Lung microvascular endothelial cell (primary cell): ENCODE measurements around the gene TGFB1I1. TPM values are rescaled to one million over a fixed set of nuclear protein-coding genes. Genes with fewer than 3 reads are reported as not detected.
"Not testable (repeated sequence)": the region's sequence is repeated elsewhere in the genome, so short reads cannot be mapped to it uniquely, and the experiment has no call there.

Source experiments
- DNase-seq, 2 donors: peaks; one replicate each; pipeline versions ENCODE4 v3.0.0 to v3.0.0-alpha.2; 2010; ENCODE audit warnings: low read depth in 2 of 2
- total RNA-seq: library from RNA; depleted of rRNA; stranded (reverse); fragments of >200 nt; gene quantifications from 2 replicates; pipeline ENCODE4 v1.2.1, GENCODE V29; 2014

The TGFB1I1 gene
- 27.9 and 29.4 TPM in 2 replicates for total RNA-seq

GRCh38 chr16:31471875-31472708 is at the start of gene TGFB1I1:
Gene TGFB1I1, plus strand, starts transcription at chr16:31472152. Its CDS starts 37 bp downstream, at chr16:31472189.
- peak; percentile 67 to 80 for DNase-seq

GRCh38 chr16:31423241-31423640 is 48.7 kb upstream of the TGFB1I1 start:
- no peak for DNase-seq

- no peak for DNase-seq
Measured at GRCh38 chr16:31423801-31424200, 48.2 kb upstream of the TGFB1I1 start.

GRCh38 chr16:31427441-31428278 is 44.3 kb upstream of the TGFB1I1 start:
- DNase-seq = peak; percentile 34 to 43

GRCh38 chr16:31428279-31428597 is 43.7 kb upstream of the TGFB1I1 start, which contains the start of gene COX6A2:
Gene COX6A2, minus strand, starts transcription at chr16:31428360. Its CDS starts 35 bp downstream, at chr16:31428325.
- DNase-seq = no peak

- no peak for DNase-seq
Measured at GRCh38 chr16:31428638-31429247, 43.2 kb upstream of the TGFB1I1 start.

- DNase-seq = no peak
Measured at GRCh38 chr16:31429314-31429713, 42.6 kb upstream of the TGFB1I1 start.

GRCh38 chr16:31429796-31430195 is 42.2 kb upstream of the TGFB1I1 start:
- no peak for DNase-seq

GRCh38 chr16:31430380-31431052 is 41.4 kb upstream of the TGFB1I1 start:
- no peak for DNase-seq

GRCh38 chr16:31435341-31436220 is 36.4 kb upstream of the TGFB1I1 start:
- DNase-seq = no peak

GRCh38 chr16:31436221-31437045 is 35.5 kb upstream of the TGFB1I1 start:
- no peak for DNase-seq

- no peak for DNase-seq
Measured at GRCh38 chr16:31438414-31438813, 33.5 kb upstream of the TGFB1I1 start.

GRCh38 chr16:31439023-31439422 is 32.9 kb upstream of the TGFB1I1 start:
- not testable (repeated sequence) for DNase-seq

GRCh38 chr16:31439519-31439918 is 32.4 kb upstream of the TGFB1I1 start:
- no peak for DNase-seq

- peak in 1 of 2 donors; percentile 21 for DNase-seq
Measured at GRCh38 chr16:31440516-31441184, 31.3 kb upstream of the TGFB1I1 start.

- DNase-seq = no peak
Measured at GRCh38 chr16:31441956-31442355, 30.0 kb upstream of the TGFB1I1 start.

- not testable (repeated sequence) for DNase-seq
Measured at GRCh38 chr16:31445931-31446330, 26.0 kb upstream of the TGFB1I1 start.

GRCh38 chr16:31451201-31451600 is 20.8 kb upstream of the TGFB1I1 start:
- DNase-seq = no peak
